GM19240 (cell line): ENCODE results near the gene TCN2.
"Not testable (repeated sequence)": the region's sequence is repeated elsewhere in the genome, so short reads cannot be mapped to it uniquely, and the experiment has no call there.

Experiments used
- DNase-seq: peaks from one replicate; pipeline ENCODE4 v3.0.0; 2011; ENCODE audit warnings: low spot score; ENCODE audit not compliant: insufficient read length

Gene TCN2

GRCh38 chr22:30643055-30643875 lies 36.3 kb downstream of the TCN2 start:
- no peak for DNase-seq

DNA sequence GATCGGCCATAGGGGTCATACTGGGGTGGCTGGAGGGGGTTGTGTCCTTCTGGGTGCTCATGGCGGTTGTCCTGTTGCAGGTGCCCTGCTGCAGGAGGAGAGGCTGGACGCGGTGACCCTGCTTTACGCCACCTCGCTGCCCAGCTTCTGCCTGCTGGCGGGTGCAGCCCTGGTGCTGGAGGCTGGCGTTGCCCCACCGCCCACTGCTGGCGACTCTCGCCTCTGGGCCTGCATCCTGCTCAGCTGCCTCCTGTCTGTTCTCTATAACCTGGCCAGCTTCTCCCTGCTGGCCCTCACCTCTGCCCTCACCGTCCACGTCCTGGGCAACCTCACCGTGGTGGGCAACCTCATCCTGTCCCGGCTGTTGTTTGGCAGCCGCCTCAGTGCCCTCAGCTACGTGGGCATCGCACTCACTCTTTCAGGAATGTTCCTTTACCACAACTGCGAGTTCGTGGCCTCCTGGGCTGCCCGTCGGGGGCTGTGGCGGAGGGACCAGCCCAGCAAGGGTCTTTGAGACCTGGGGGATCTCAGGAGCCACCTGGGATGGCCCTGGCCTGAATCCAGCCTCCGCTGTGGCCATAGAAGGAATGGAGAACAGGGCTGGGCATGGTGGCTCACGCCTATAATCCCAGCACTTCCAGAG lies 39.7 kb downstream of the TCN2 start:
- DNase-seq, result no peak

DNA sequence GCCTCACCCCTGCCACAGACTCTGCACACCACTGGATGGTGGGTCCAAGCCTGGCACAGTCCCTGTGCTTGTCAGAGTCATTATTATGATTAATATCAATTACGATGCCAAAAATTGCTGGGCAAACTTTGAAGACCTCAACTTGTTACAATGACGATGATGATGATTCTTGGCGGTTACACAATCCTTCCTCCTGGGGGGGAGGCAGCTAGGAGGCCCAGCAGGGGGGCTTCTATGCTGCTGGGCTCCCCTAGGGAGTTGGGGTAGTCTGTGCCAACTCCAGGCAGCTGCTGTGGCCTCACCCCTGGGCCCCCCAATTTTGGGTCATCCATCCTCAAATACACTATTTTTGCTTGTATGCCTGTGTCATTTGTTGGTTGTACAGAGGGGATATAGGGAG lies 40.6 kb downstream of the TCN2 start:
- DNase-seq, result no peak

DNA sequence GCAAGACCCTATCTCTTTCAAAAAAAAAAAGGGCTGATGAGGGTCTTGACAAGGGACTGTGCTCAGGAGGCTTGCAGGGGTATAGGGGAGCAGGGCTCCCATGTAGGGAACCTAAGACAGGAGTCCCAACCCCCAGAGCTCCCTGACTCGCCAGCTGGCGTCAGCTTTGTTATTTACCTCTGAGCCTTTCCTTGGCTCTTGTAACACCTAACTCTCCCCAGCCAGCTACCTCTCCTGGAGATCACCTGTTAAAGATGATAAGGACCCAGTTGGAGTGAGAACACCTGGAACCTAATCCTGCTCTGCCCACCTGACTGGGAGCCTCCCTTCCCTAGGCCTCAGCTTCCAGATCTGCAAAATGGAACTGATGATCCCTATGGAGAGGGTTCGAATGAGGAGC lies 41.9 kb downstream of the TCN2 start:
- no peak for DNase-seq

DNA sequence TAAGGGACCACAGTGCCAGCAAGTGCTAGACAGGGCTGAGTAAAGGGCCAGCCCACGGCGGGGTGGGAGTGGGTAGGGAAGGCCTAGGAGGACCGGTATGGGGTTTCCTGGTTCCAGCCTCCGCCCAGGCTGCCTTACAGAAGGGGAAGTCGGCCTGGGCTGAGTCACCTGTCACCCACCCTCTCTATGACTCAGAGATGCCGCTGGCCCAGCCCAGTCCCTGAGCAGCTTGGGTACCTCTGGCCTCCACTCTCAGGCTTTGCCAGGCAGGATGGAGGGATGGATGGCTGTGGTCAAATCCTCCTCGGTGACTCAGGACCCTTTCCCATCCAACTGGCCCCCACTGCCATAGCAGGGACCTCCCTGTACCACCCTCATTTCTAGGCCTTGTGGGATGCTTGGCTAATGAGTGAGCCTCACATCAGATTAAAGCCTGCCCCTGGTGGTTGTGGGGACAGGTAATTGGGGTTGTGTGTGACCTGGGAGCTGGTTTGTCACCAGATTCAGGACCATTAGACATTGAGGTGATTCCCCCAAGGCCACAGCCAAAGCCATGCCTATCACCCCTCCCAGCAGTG lies 42.5 kb downstream of the TCN2 start:
- peak; percentile 54 for DNase-seq

DNA sequence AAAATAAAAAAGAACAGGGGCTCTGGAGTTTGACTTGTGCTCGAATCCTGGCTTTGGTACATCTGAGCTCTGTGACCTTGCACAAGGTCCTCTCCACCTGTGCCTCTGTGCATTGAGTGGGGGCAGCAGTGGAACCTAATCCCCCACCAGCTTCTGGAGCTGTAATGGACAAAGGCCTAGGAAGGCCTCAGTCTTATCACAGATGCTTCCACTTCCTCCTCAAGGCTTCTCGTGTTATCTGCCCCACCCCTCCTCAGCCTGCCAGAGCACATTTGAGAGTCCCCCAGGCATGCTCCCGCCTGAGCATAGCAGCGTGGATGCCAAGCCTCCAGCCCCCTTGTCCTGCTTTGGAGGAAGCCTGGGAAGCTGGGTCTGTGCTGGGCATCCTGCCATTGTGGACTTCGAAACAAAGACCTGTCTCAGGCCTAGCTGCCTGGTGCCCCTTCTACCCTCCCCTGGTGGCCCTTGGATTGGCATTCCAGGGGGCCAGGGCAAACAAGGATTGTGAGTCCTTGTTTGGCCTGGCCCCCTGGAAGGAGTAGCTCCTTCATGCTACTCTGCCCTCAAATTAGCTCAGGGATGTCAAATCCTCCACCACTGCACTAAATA lies 43.6 kb downstream of the TCN2 start:
- DNase-seq, result no peak

DNA sequence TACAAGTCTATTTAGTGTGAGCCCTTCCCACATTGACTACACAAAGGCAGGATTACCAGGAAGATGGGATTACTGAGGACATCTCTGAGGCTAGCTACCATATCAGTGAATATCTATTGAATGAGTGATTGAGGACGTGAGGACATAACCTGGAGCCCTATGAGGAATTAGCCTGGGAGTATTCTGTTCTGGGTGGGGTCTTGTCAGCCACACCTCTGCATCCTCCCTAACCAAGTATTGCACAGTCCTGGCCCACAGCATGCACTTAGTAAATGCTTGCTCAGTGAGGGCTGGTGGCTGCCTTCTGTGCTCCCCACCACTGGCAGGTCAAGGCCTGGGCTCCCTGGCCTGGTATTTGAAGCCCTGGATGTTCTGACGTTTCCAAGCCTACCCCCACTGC lies 45.9 kb downstream of the TCN2 start:
- DNase-seq, result no peak

- DNase-seq, result no peak
Observed at GRCh38 chr22:30654361-30654760, 47.4 kb downstream of the TCN2 start.

GRCh38 chr22:30655532-30655931 lies 48.6 kb downstream of the TCN2 start:
- DNase-seq, result no peak

GRCh38 chr22:30662040-30662439 lies 55.1 kb downstream of the TCN2 start:
- no peak for DNase-seq

- no peak for DNase-seq
Observed at GRCh38 chr22:30664798-30665197, 57.8 kb downstream of the TCN2 start.

DNA sequence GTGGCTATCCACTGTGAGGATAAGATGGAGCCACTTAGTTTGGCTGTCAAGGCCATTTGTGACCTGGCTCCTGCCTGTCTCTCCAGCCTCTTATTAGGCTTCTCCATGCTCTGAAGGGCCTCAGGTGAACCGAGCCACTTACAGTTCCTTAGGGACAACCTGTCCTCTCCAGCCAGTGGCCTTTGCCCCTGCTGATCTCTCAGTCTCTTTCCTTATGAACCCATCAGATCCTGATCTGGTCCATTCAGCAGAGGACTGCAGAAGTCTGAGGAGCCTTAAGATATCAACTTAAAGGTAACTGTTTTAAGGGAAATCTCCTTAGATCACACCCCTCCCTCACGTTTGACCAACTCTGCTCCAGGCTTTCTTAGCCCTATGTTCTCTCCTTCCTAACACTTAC lies 58.3 kb downstream of the TCN2 start:
- no peak for DNase-seq

GRCh38 chr22:30665786-30666185 lies 58.8 kb downstream of the TCN2 start:
- DNase-seq, result no peak

DNA sequence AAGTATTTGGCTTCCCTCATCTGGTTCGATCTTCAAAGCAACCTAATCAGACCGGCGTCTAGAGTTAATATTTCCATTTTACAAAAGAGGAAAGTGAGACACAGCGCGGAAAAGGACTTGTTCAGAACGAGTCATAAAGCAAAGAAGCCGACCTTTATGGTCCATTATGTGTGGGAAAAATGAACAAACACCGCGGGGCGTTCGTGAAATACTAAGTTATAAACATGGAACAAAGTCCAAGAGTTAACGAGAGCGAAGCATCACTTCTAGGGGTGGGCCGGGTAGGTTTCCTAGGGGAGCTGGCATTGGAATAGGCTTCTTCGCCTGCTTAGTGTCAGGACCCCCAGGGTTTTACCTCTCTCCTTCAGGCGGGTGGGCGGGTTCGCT lies 60.1 kb downstream of the TCN2 start:
- no peak for DNase-seq

- DNase-seq, result peak; percentile 99
Observed at GRCh38 chr22:30667494-30668385, 60.8 kb downstream of the TCN2 start, which contains the start of gene DUSP18. Gene DUSP18, minus strand, starts transcription at chr22:30667875. Its CDS starts 3,872 bp downstream, at chr22:30664003.

DNA sequence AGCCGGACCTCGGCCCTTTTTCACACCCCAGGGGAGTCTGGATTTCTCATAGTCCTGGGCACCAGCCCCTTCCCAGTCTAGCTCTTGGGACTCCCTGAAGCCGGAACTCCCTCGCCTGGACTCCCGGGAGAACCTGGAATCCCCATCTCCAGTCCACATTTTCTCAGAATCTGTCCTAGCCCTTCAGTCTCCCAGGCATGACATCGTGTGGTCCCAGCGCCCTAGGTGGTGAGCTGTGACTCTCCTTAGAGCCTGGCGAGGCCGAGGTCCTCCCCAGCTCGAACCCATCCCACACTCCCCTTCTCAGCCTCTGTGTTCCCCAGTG lies 61.4 kb downstream of the TCN2 start:
- no peak for DNase-seq

- DNase-seq, result no peak
Observed at GRCh38 chr22:30671071-30671470, 64.1 kb downstream of the TCN2 start.

DNA sequence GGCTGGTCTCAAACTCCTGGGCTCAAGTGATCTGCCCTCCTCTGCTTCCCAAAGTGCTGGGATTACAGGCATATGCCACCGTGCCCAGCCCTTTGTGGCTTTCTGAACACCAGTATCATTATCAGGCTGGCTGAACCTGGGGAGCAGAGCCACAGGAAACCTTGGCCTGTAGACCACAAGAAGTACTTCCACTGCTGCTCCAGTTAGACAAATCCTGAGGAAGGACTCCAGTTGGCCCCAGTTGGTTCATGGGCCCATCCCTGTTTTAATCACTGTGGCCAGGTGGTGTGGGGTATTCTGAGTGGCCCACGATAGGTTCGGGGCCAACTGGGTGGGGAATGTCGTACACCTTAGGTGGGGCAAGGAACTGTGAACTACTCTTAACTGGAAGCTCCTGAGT lies 66.2 kb downstream of the TCN2 start:
- no peak for DNase-seq

DNA sequence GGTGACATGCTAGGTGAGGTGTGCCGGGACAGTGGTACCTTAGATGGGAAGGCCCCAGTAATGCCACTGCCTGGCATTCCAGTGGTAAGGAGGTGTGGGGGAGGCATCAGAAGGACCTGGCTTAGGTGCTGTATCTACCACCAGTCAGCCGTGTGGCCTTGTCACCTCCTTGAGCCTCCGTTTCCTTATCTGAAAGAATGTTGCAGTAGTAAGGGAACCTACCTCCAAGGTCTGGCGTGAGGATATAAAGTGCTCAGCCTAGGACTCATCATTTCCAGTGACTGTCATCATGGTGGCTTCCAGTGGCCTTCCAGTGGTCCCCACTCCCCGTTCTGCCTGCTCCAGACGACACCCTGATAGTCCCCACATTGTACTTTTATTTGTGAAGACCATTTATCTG lies 67.5 kb downstream of the TCN2 start:
- DNase-seq, result no peak

DNA sequence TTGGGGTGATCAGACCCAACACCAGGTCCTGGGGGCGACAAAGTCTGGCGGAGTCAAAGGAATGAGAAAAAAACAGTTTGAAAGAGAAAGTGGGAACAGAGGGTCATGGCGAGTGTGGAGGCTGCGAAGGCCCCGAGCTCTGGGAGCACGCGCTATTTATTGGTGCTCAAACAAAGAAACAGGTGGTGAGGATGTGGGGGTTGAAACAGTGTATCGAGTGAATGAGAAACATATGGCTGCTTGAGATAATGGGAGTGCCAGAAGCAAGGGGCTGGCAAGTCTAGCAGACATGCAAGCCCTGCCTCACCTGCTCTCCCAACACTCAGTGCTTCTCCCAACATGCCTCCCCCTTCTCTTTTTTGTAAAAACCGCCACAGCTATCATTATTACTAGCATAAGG lies 68.5 kb downstream of the TCN2 start:
- DNase-seq, result no peak

- not testable (repeated sequence) for DNase-seq
Observed at GRCh38 chr22:30676565-30676964, 69.6 kb downstream of the TCN2 start.
